Dermis blood vessel endothelial cell (primary cell): Measurements from ENCODE around the gene KDM4C. TPM values are rescaled to one million over a fixed set of nuclear protein-coding genes. Genes with fewer than 3 reads are reported as not detected.
"Not testable (repeated sequence)": the region's sequence is repeated elsewhere in the genome, so short reads cannot be mapped to it uniquely, and the experiment has no call there.

Experiments used
- DNase-seq: peaks from one replicate; pipeline ENCODE4 v3.0.0; 2010
- total RNA-seq: library from RNA; depleted of rRNA; stranded (reverse); fragments of >200 nt; gene quantifications from 2 replicates; pipeline ENCODE4 v1.2.3, GENCODE V29; 2014

The KDM4C gene
- total RNA-seq, 1 donor from 2014 or later: 23.0 TPM

GRCh38 chr9:6986141-6986815 lies 228.5 kb downstream of the KDM4C start:
- no peak for DNase-seq

DNA sequence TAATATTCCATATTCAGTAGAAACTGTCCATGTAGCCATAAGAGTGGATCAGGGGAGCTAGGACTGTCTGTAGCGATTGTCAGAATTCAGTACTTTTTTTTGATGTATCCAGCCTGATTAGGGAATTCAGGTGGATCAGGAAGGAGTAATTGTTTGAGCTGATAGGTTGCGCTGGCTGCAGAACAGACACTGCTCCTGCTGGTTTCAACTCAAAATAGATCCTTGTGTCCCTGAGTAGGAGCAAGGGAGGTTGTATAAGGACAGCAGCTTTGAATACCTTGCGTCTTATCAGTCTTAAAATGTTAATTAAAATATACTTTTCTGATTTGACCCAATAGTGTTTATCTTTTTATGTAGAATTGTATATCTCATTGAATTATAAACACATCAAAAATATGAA lies 229.6 kb downstream of the KDM4C start:
- no peak for DNase-seq

DNA sequence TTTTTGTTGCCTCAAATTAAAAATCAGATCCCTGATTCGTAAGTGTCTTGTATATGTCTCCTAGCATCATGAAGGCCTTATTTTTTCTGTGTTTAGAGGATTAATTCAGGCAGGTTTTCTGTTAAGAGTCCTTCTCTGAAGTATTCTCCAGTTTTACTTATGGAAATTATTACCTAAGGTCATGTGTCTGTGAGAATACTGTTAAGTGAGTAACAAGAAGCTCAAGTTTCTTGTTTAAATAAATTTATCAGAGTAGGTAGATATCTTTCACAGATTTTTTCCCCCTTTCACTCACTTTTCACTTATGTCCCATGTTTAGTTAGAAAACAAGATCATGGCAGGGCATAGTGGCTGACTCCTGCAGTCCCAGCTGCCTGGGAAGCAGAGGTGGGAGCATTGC lies 233.6 kb downstream of the KDM4C start:
- DNase-seq: no peak

GRCh38 chr9:6996061-6996854 lies 238.5 kb downstream of the KDM4C start:
- DNase-seq: no peak

DNA sequence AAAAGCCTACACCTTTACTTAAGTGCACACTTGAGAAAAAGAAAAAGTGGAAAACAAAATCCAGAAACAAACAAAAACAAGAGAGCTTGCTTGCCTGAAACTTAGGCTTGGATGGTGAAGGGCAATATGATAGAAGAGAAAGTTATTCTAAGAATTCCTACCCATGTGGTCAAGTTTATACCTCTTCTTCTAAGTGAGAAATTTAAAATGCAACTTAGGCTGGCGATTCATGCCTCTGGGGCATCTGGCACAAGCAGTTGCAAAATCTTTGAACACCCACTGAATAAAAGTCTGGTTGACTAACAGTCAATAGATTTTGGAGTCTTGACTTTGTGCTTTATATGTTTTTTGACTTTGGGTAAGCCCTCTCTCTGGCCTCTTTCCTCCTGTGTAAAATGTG lies 239.6 kb downstream of the KDM4C start:
- no peak for DNase-seq

- no peak for DNase-seq
Observed at GRCh38 chr9:6999794-7000193, 242.0 kb downstream of the KDM4C start.

GRCh38 chr9:7001571-7001970 lies 243.8 kb downstream of the KDM4C start:
- DNase-seq: no peak

- no peak for DNase-seq
Observed at GRCh38 chr9:7003861-7004260, 246.1 kb downstream of the KDM4C start.

DNA sequence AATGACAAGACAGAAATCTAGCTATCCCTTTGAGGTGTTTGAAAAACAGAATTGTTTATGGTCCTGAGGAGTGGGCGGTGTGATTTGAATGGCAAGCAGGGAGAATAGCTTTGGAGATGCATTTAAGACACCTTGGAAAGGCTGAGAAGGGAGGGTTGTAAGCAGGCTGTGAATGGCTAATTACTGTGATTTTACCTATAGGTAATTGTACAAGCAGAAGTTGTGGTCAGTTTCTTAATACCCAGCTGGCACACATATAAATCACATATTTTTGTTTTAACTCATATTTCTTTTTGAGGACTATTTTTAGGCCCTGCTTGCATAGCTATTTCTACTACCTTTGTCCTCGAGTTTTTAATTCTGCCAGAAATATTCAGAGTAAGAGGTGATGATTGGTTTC lies 248.6 kb downstream of the KDM4C start:
- no peak for DNase-seq

DNA sequence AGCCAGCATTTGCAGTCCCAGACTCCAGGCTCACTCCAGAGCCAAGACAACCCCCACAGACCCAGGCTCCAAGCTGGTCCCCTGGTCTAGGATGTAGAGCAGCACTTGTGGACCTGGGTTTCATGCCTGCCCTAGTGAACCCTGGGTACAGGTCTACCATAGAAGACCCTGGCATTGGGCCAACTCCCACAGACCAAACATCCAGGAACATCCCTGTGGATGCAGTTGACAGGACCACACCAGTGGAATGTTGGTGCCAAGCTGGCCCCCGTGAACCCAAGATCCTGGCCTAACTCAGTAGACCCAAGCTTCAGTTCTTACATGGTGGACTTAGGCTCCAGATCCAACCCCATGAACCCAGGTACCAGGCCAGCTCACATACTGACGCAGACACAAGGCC lies 250.6 kb downstream of the KDM4C start:
- DNase-seq: no peak

DNA sequence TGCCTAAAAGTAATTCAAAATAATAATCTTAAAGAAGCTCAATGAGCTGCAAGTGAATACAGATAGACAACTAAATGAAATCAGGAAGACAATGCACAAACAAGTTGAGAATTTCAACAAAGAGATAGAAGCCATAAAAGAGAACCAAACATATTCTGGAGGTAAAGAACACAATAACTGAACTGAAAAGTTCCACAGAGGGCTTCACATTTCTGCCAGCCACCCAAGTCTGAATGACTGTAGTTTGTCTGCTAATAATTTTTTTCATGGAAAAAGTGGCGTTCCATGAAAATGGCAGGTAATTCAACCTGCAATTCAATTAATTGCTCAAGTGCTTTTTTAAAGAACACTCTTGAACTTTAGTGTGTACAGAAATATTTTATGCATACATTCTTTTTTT lies 251.3 kb downstream of the KDM4C start:
- DNase-seq: no peak

GRCh38 chr9:7011395-7012067 lies 253.8 kb downstream of the KDM4C start:
- peak; percentile 56 for DNase-seq

GRCh38 chr9:7027996-7028395 lies 270.2 kb downstream of the KDM4C start:
- no peak for DNase-seq

DNA sequence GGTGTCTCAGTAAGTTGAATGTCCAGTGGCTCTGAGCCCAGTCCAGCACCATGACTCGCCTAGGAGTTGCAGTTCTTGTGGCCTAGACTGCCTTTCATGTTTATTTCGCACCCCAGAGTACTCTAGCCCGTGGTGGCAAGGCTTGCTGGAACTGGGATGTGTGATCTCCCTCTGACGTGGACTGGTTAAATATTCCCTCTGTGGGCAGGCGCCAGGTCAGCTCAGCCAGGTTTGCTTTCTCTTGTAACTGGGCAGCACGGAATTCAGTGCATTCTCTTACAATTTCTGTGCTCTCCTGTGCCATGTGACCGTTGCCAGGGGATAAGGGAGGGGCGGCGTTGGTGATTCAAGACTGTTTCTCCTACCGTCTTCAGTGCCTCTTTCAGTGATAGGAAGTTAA lies 270.8 kb downstream of the KDM4C start:
- no peak for DNase-seq

DNA sequence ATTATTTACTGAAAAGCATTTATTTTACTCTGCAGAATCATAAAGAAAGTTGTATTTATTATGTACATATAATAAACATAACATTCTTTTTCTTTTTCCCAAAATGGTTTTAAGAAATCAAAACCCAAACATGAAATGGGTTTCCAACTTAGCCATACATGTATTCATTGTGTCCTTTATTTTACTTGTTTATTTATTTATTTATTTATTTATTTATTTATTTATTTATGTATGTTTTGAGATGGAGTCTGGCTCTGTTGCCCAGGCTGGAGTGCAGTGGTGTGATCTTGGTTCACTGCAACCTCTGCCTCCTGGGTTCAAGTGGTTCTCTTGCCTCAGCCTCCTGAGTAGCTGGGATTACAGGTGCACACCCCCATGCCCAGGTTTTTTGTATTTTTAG lies 273.2 kb downstream of the KDM4C start:
- DNase-seq: not testable (repeated sequence)

GRCh38 chr9:7033076-7034045 lies 275.6 kb downstream of the KDM4C start:
- DNase-seq: no peak

- no peak for DNase-seq
Observed at GRCh38 chr9:7037176-7037575, 279.4 kb downstream of the KDM4C start.

GRCh38 chr9:7042124-7042523 lies 284.4 kb downstream of the KDM4C start:
- no peak for DNase-seq

GRCh38 chr9:7045361-7045760 lies 287.6 kb downstream of the KDM4C start:
- DNase-seq: no peak

GRCh38 chr9:7051711-7052110 lies 293.9 kb downstream of the KDM4C start:
- no peak for DNase-seq

DNA sequence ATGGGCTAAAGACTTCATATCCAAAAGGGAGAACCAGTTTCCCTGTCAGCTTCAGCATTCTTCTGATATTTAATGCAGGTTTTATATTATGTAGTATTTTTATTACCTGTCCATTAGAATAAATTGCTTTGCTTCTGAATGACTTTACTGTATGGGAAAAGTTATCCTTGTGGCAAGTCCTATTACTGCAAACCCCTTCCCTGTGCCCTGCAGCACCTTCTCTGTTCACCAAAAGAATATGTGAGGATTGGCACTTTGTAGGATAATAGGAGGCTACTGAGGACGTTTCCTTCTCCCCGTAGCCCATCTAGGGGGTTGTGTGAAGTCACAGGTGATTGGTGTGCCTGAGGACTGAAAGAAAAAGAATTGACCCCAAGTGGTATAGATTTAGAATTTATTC lies 296.1 kb downstream of the KDM4C start:
- DNase-seq: no peak

- peak; percentile 23 for DNase-seq
Observed at GRCh38 chr9:7055171-7055903, 297.6 kb downstream of the KDM4C start.
